Measurements from ENCODE around the gene HEYL.
A peak's percentile ranks its signal among the peaks of the same experiment; 100 is the strongest.

DNA sequence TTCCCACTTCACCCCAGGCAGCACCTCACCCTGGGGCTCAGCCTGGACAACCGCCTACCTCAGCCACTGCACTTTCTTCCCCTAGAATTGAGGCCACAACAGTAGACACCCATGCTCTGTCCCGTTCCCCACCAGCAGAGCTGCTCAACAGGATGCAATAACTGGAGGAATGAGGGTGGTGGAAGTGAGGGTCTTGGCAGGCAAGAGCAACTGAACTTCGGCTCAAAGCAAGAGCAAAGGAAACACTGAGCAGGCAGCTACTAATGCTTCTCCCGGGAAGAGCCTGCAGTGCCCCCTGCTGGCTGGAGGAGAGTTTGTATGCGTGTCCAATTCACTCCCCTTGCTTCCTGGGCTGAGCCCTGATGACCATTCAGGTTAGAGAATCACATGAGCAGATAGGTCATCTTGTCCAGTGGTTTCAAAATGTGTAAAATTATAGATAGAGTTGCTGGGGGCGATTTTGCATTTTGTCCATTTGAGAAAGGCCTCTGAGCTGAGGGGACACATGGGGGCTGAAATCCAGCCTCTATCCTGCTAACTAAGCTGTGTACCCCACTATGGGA is 18.6 kb upstream of the HEYL start:
- TF ChIP-seq, protein P1, sequence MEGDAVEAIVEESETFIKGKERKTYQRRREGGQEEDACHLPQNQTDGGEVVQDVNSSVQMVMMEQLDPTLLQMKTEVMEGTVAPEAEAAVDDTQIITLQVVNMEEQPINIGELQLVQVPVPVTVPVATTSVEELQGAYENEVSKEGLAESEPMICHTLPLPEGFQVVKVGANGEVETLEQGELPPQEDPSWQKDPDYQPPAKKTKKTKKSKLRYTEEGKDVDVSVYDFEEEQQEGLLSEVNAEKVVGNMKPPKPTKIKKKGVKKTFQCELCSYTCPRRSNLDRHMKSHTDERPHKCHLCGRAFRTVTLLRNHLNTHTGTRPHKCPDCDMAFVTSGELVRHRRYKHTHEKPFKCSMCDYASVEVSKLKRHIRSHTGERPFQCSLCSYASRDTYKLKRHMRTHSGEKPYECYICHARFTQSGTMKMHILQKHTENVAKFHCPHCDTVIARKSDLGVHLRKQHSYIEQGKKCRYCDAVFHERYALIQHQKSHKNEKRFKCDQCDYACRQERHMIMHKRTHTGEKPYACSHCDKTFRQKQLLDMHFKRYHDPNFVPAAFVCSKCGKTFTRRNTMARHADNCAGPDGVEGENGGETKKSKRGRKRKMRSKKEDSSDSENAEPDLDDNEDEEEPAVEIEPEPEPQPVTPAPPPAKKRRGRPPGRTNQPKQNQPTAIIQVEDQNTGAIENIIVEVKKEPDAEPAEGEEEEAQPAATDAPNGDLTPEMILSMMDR (IDR thresholded peaks at IDR 0.05; ENCODE audit: low read depth, low read length) = peak; percentile 84
- no peak for TF ChIP-seq POLR2A (IDR thresholded peaks at IDR 0.05; ENCODE audit: extremely low read depth, insufficient read length)

Measured in NB4 (cell line).